CMK (cell line): ENCODE data around the gene ZC3H8.

Source experiments
- DNase-seq: peaks from one replicate; pipeline ENCODE4 v3.0.0-alpha.2; 2010; ENCODE audit warnings: low read depth

The ZC3H8 gene

GRCh38 chr2:112164876-112165275 is 90.0 kb downstream of the ZC3H8 start:
- no peak for DNase-seq

DNA sequence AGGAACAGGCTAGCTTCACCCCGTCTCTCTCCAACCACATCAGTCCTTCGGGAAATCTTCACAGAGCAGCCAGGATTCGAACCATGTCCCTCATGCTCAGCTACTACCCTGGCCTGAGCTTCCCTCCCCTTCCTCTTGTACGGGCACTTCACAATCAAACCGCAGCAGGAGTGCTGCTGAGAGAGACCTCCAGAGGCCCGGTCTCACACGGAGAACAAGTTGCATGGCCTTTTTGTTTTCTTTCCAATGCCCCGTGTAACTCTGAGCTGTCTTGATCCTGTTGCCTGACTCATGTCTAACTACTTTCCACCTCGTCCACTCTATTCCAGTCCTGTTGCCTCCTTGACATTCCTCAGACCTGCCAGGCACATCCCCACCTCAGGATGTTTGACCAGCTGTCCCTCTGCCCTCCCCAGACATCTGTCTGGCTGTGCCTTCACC is 91.3 kb downstream of the ZC3H8 start:
- DNase-seq = no peak

- no peak for DNase-seq
Measured at GRCh38 chr2:112162956-112163355, 91.9 kb downstream of the ZC3H8 start.

DNA sequence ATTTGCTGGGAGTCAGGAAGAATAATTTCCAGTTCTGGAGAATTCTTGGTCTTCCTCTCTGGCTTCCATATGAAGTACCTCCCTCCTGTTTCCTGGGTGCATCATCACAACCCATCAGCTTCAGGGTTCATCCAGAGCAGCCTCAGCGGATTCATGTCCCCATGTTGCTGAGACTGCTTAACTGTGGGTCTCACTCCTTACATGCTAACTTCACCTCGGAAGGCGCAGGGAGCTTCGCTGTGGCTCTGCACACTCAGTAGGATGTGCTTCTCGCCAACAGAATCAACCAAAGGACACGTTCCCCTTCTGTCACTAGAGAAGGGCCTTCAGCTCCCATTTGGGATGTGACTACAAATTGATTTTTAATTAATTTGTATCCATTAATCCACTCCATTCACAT is 92.5 kb downstream of the ZC3H8 start:
- no peak for DNase-seq
